Hypothalamus (tissue), 51 donors: ENCODE measurements around the gene PSMB11.

Source experiments
- DNase-seq, 51 donors: peaks; one replicate each; lab custom pipeline; 2025; lab: John Stamatoyannopoulos, UW

The PSMB11 gene

DNA sequence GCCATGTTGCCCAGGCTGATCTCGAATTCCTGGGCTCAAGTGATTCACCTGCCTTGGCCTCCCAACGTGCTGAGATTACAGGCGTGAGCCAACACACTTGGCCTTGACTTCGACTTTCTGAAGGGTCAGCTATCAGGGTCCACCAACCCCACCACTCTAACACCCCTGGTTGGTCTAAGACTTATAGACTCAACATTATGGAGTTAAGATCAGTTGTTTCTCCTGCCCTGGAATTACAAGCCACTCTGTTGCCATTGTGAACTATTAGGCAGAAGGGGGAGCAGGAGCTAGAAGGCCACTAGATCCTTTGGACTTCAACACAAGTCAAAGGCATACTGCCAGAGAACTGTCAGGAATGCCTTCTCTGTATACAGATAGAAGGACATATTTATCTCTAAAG, 1.9 kb upstream of the PSMB11 start:
- DNase-seq: no peak

DNA sequence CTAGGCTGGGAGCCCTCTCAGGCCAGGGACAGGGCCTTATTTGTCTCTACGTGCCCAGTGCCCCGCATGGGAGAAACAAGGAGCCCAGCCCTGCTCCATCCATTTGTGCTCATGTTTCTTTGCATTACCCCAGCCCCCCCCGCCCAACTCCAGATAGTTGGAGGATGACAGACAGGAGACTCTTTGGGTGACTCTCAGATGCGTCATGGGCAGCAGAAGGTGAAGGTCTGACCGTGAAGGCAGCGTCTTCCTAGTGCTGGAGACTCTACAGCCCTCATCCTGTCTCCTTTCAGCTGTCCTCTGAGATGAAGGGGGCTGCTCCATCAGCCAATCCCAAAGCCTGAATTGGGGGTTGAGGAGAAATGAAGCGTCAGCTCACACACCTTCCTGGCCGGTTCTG, 283 bp upstream of the PSMB11 start:
- DNase-seq: no peak

GRCh38 chr14:23043145-23043544, 1.1 kb downstream of the PSMB11 start:
- no peak for DNase-seq

DNA sequence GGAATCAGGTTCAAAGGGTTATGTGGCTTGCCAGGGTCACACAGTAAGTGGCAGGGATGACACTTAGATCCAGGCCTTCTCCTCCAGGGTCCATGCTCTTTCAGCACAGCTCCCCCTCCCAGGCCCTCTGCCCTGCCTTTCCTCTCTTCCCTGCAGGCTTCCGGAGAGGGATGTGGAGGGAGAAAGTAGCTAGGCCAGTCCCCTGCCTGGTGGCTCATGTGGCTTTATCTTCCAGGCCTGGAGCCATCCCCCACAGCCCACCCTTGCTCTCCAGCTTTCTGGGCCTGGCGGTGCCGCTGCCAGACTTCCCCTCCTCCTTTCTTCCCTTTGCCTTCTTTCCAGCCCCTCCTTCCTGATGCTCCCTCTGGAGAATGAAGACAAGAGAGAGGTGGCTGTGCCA, 1.7 kb downstream of the PSMB11 start:
- DNase-seq: no peak

- DNase-seq: no peak
Measured at GRCh38 chr14:23044840-23045239, 2.8 kb downstream of the PSMB11 start.

- DNase-seq: no peak
Measured at GRCh38 chr14:23045419-23046357, 3.7 kb downstream of the PSMB11 start.

GRCh38 chr14:23047034-23047634, 5.1 kb downstream of the PSMB11 start:
- DNase-seq: no peak

DNA sequence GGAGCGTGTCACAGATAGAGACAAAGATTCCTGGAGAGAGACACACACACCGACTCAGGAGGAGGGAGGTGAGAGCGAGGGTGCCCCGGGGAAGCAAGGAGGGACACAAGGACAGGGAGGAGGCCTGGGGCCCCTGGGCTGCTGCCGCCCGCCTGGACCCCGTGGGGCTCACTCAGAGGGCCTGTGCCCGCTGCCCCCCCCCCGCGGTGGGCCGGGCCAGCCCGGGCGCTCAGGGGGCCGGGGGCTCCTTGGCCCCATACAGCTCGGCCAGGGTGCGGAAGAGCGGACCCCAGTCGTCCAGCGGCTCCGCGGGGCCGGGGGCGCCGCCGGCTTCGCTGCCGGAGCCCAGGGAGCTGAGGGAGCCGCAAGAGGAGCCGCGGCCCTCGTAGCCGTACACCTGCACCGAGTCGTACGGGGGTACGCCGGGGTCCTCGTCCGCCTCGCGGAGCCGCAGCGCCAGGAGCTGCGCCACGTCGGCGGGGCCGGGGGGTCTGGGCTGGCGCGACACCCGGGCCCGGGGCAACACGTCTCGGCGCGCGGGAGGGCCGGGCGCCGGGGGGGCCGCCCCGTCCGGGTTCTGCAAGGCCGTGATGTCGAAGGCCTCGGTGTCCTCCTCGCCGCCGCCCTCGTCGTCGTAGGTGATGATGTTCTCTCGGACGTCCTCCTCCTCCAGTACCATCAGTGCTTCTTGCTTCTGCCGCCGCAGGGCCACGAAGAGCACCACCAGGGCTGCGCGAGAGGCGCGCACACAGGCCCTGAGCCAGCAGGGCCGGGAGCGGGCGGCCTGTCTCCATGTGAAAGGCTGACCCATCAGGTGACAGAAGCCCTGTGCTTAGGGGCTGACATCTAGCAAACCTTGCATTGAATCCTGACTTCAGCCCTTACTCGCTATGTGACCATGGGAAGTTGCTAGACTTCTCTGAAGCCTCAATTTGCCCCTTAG, 6.0 kb downstream of the PSMB11 start:
- no peak for DNase-seq

GRCh38 chr14:23049011-23049410, 7.0 kb downstream of the PSMB11 start:
- DNase-seq: no peak

DNA sequence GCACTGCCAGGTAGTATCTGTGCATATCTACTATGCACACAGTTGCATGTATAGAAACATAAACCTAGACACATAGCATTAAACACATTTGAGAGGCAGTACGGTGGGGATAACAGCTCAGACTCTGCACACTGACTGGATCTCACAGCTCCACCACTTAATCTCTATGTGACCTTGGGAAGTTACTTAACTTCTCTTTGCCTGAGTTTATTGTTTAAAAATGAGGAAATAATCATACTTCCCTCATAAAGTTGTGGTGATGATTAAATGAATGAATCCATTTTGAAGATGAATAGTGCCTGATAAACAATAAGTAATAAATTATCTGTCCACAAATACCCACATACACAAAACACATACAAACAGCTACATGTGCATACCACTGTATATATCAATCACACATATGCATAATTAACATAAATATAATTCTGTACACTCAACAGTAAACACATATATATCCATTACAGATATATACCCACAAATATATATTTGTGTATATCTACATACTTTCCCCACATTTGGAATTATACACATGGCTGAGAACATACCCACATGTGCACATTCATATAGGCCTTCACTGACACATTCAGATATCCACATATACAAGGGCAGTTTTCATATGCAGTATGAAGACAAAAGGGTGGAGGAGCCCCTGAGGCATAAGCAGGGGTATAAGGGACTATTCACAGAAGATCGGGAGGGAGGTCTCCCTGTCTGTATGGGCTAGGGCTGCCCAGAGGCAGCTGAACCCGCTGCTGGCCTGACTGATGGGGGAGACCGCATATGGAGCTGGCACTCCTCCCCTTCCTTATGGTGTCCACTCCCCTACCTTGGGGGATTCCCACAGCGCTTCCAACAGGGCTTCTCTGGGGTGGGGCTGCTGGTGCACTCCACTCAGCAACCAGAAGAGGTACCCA, 9.4 kb downstream of the PSMB11 start:
- no peak for DNase-seq

GRCh38 chr14:23052182-23052623, 10.2 kb downstream of the PSMB11 start:
- no peak for DNase-seq

GRCh38 chr14:23052671-23053070, 10.7 kb downstream of the PSMB11 start:
- no peak for DNase-seq

- DNase-seq: no peak
Measured at GRCh38 chr14:23053426-23053825, 11.4 kb downstream of the PSMB11 start.

DNA sequence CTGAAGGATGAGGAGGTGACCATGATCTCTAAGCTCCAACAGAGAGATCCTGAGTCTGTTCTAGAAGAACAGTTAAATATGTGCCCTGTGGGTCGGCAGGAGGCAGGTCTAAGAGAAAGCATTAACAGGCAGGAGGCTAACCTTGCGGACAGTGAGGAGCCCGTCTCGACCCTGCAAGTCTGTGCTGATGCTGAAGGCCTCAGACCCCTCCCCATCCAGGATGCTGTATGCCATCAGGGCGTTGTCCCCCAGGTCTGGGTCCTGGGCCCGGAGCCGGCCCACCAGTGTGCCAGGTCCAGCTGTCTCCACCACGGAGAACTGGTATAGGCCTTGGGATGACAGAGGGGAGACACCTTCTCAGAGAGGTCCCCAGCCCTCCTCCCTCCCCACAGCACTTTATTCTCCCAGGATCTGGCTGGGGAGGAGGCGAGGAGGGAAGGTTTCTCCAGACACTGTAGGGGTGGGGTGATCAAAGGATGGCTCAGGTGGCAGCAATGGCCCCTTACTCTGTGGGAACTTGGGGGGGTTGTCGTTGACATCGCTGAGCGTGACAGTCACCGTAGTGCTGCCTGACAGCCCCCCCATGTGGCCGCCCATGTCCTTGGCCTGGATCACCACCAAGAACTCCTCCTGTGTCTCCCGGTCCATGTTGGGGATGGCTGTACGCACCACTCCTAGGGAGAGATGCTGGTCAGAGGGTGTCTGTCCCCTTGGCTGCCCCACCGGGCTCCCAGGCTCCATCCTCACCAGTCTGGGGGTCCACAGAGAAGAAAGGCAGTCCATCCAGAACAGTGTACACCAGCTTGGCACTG, 12.2 kb downstream of the PSMB11 start:
- DNase-seq: no peak

DNA sequence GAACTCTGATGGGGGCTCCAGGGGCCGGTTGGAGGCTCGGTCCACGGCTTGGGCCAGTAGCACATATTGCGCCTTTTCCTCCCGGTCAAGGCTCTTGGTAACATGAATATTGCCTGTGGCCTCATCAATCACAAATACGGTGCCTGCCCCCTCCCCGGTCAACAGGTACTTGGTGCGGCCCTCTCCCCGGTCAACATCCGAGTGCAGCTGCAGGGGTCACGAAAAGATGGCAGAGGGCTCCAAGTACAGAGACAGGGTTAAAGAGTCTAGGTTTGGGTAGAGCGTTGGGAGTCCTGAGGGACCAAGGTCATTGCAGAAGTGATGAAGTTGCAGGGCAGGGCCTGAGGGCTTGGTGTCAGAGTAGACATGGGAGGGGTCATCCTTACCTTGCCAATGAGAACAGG, 13.1 kb downstream of the PSMB11 start:
- no peak for DNase-seq

- no peak for DNase-seq
Measured at GRCh38 chr14:23055621-23056144, 13.7 kb downstream of the PSMB11 start.

- no peak for DNase-seq
Measured at GRCh38 chr14:23056145-23056955, 14.3 kb downstream of the PSMB11 start.
